ENCODE data around the gene KIAA1217. TPM values are rescaled to one million over a fixed set of nuclear protein-coding genes. Genes with fewer than 3 reads are reported as not detected.

KIAA1217 gene
- polyA plus RNA-seq, 1 experiment = 2.2 TPM

GRCh38 chr10:24503461-24504320 lies 294.8 kb downstream of the KIAA1217 start:
- ChIA-PET POLR2A (no interaction called here), CTCF (interaction anchor here (0.8 to 3.4 kb wide), 22 partner anchors 10 to 509 kb away, joined by 3 to 17 read pairs (median 4); no protein-coding TSS in a partner anchor)
- no peak for DNase-seq (ENCODE audit: low read depth)
- Histone ChIP-seq H3K36me3 (ENCODE audit: control insufficient read depth, insufficient read depth, low read length) (no peaks in the 10 kb centered on the region), H3K4me3 (ENCODE audit: low read depth, low read length) (no peak overlapping the region), H3K27me3 (ENCODE audit: control insufficient read depth, insufficient read depth, low read length) (no peaks in the 10 kb centered on the region; the same call in 1 of the 2 replicates)
- peak; percentile 67 for TF ChIP-seq CTCF (IDR thresholded peaks at IDR 0.05; ENCODE audit: insufficient read depth, low read depth, low read length)

GRCh38 chr10:24505759-24506158 lies 296.8 kb downstream of the KIAA1217 start:
- Histone ChIP-seq H3K4me3 (ENCODE audit: low read depth, low read length) (no peak overlapping the region), H3K27me3 (ENCODE audit: control insufficient read depth, insufficient read depth, low read length) (no peaks in the 10 kb centered on the region; the same call in 1 of the 2 replicates), H3K36me3 (ENCODE audit: control insufficient read depth, insufficient read depth, low read length) (no peaks in the 10 kb centered on the region)
- no peak for TF ChIP-seq CTCF (IDR thresholded peaks at IDR 0.05; ENCODE audit: insufficient read depth, low read depth, low read length)
- no peak for DNase-seq (ENCODE audit: low read depth)
- ChIA-PET CTCF (interaction anchor here (2.0 to 4.8 kb wide), 2 partner anchors 12 to 13 kb away, joined by 17 to 43 read pairs; no protein-coding TSS in a partner anchor), POLR2A (no interaction called here)

GRCh38 chr10:24513155-24513554 lies 304.2 kb downstream of the KIAA1217 start:
- POLR2A ChIA-PET = interaction anchor here (0.6 kb wide), 1 partner anchor 568 kb away, joined by 3 read pairs; no protein-coding TSS in a partner anchor
- Histone ChIP-seq H3K27me3 (ENCODE audit: control insufficient read depth, insufficient read depth, low read length) (no peaks in the 10 kb centered on the region), H3K4me3 (ENCODE audit: low read depth, low read length) (no peak overlapping the region), H3K36me3 (ENCODE audit: control insufficient read depth, insufficient read depth, low read length) (no peaks in the 10 kb centered on the region)
- CTCF ChIA-PET = interaction anchor here (0.6 to 2.2 kb wide), 17 partner anchors 9 to 1268 kb away, joined by 3 to 12 read pairs (median 4); no protein-coding TSS in a partner anchor
- TF ChIP-seq CTCF (IDR thresholded peaks at IDR 0.05; ENCODE audit: insufficient read depth, low read depth, low read length) = peak; percentile 56
- no peak for DNase-seq (ENCODE audit: low read depth)

- ChIA-PET POLR2A (no interaction called here), CTCF (interaction anchor here (1.6 kb wide), 1 partner anchor 521 kb away, joined by 6 read pairs; no protein-coding TSS in a partner anchor)
- Histone ChIP-seq H3K27me3 (ENCODE audit: control insufficient read depth, insufficient read depth, low read length) (no peaks in the 10 kb centered on the region), H3K4me3 (ENCODE audit: low read depth, low read length) (no peak overlapping the region), H3K36me3 (ENCODE audit: control insufficient read depth, insufficient read depth, low read length) (no peaks in the 10 kb centered on the region)
- no peak for DNase-seq (ENCODE audit: low read depth)
- TF ChIP-seq CTCF (IDR thresholded peaks at IDR 0.05; ENCODE audit: insufficient read depth, low read depth, low read length) = no peak
Measured at GRCh38 chr10:24515481-24515880, 306.5 kb downstream of the KIAA1217 start.

- POLR2A ChIA-PET = no interaction called here
- TF ChIP-seq CTCF (IDR thresholded peaks at IDR 0.05; ENCODE audit: insufficient read depth, low read depth, low read length) = no peak
- DNase-seq (ENCODE audit: low read depth) = no peak
- Histone ChIP-seq H3K36me3 (ENCODE audit: control insufficient read depth, insufficient read depth, low read length) (no peaks in the 10 kb centered on the region), H3K4me3 (ENCODE audit: low read depth, low read length) (no peak overlapping the region), H3K27me3 (ENCODE audit: control insufficient read depth, insufficient read depth, low read length) (no peaks in the 10 kb centered on the region)
- CTCF ChIA-PET = interaction anchor here (0.7 to 5.9 kb wide), 30 partner anchors 10 to 1224 kb away, joined by 3 to 82 read pairs (median 5); no protein-coding TSS in a partner anchor
Measured at GRCh38 chr10:24518411-24518810, 309.5 kb downstream of the KIAA1217 start.

All from BJ (cell line).